PC-9 (cell line): ENCODE results near the gene ACYP2. TPM values are rescaled to one million over a fixed set of nuclear protein-coding genes. Genes with fewer than 3 reads are reported as not detected.
A peak's percentile ranks its signal among the peaks of the same experiment; 100 is the strongest.
"Not testable (repeated sequence)": the region's sequence is repeated elsewhere in the genome, so short reads cannot be mapped to it uniquely, and the experiment has no call there.

Source experiments
- Bru-seq: library from RNA; stranded (reverse); fragments of 400-500 nt; gene quantifications from one replicate; lab custom pipeline; 2021; lab: Mats Ljungman, UMichigan
- BruChase-seq, 2 experiments: library from RNA; stranded (reverse); fragments of 400-500 nt; gene quantifications; one replicate each; lab custom pipeline; 2021; lab: Mats Ljungman, UMichigan
- BruUV-seq: library from RNA; stranded (reverse); fragments of 400-500 nt; replicated peaks from 2 replicates; lab custom pipeline; 2021; lab: Mats Ljungman, UMichigan
- CTCF ChIA-PET: fragments of 300-600 bp; sonication (Branson Sonifier 250); formaldehyde crosslinking; loops from one replicate; lab custom pipeline; 2022; ENCODE audit warnings: antibody characterized with exemption; lab: Charles Lee
- POLR2A ChIA-PET: fragments of 300-600 bp; sonication (Branson Sonifier 250); formaldehyde crosslinking; loops from one replicate; lab custom pipeline; 2022; ENCODE audit warnings: antibody characterized with exemption; ENCODE audit not compliant: unreplicated experiment; lab: Charles Lee
- DNase-seq, 2 experiments: peaks; one replicate each; pipeline versions ENCODE4 v3.0.0 to v3.0.0-alpha.2; 2015 to 2022; ENCODE audit warnings: mixed read lengths in 1 of 2
- H2AFZ ChIP-seq: fragments of 200-600 bp; sonication (generic); 2 replicates; pipeline ENCODE4 v1.8.1; 2017; ENCODE audit warnings: antibody characterized with exemption
- H3F3A ChIP-seq: fragments of 200-600 bp; sonication (generic); 2 replicates; pipeline ENCODE4 v1.8.1; 2017; ENCODE audit warnings: antibody characterized with exemption, mild to moderate bottlenecking, low read depth; ENCODE audit not compliant: insufficient read depth
- H3K27ac ChIP-seq: fragments of 200-600 bp; sonication (generic); 2 replicates; pipeline ENCODE4 v1.6.1; 2016; ENCODE audit warnings: mixed run types
- H3K27me3 ChIP-seq: fragments of 200-600 bp; sonication (generic); 2 replicates; pipeline ENCODE4 v1.6.1; 2016; ENCODE audit warnings: low read depth, mixed run types; ENCODE audit not compliant: insufficient read depth
- H3K36me3 ChIP-seq: fragments of 200-600 bp; sonication (generic); 2 replicates; pipeline ENCODE4 v1.6.1; 2016; ENCODE audit warnings: low read depth, mixed run types
- H3K4me1 ChIP-seq: fragments of 200-600 bp; sonication (generic); replicated peaks from 2 replicates; pipeline ENCODE4 v1.6.1; 2016; ENCODE audit warnings: mixed run types; ENCODE audit not compliant: insufficient read depth
- H3K4me2 ChIP-seq: fragments of 200-600 bp; sonication (generic); 2 replicates; pipeline ENCODE4 v1.6.1; 2017; ENCODE audit warnings: mixed run types
- H3K4me3 ChIP-seq: fragments of 200-600 bp; sonication (generic); 2 replicates; pipeline ENCODE4 v1.6.1; 2016; ENCODE audit warnings: mixed run types
- H3K79me2 ChIP-seq: fragments of 200-600 bp; sonication (generic); 2 replicates; pipeline ENCODE4 v1.6.1; 2017; ENCODE audit warnings: low read depth, mixed run types
- H3K9me2 ChIP-seq: fragments of 200-600 bp; sonication (generic); 2 replicates; pipeline ENCODE4 v1.8.1; 2017; ENCODE audit warnings: mild to moderate bottlenecking; ENCODE audit not compliant: insufficient read depth
- H3K9me3 ChIP-seq: fragments of 200-600 bp; sonication (generic); 2 replicates; pipeline ENCODE4 v1.8.1; 2016; ENCODE audit warnings: low read depth; ENCODE audit not compliant: insufficient read depth
- H4K20me1 ChIP-seq: fragments of 200-600 bp; sonication (generic); 2 replicates; pipeline ENCODE4 v1.8.1; 2017; ENCODE audit not compliant: insufficient read depth
- CTCF ChIP-seq: fragments of 200-600 bp; sonication (generic); conservative IDR thresholded peaks from 2 replicates; pipeline ENCODE4 v1.6.1; 2017; ENCODE audit warnings: mixed run types, antibody characterized with exemption, mild to moderate bottlenecking, moderate library complexity
- EZH2 ChIP-seq: fragments of 200-600 bp; sonication (generic); IDR thresholded peaks from 2 replicates; pipeline ENCODE4 v1.8.0; 2017; ENCODE audit warnings: antibody characterized with exemption, low read depth
- intact Hi-C: fragments of 100-400 bp; cut with micrococcal nuclease; formaldehyde crosslinking; loops from one replicate; pipeline ENCODE4 v1.10.0; 2022; ENCODE audit not compliant: unreplicated experiment
- long read RNA-seq: library from polyadenylated mRNA; stranded (forward); transcript quantifications from one replicate; pipeline ENCODE4 v2.0.0, GENCODE V29; 2022
- total RNA-seq: library from RNA; stranded (reverse); gene quantifications from 2 replicates; pipeline ENCODE4 v1.2.3, GENCODE V29; 2021

Gene ACYP2
- total RNA-seq (23.9 and 25.9 TPM in 2 replicates), Bru-seq, nascent RNA (percentile 61 among the genes with signal in this experiment), BruChase-seq, experiment 1, labeled RNA remaining after a 2-hour chase (percentile 73 among the genes with signal in this experiment), BruChase-seq, experiment 2, labeled RNA remaining after a 6-hour chase (percentile 50 among the genes with signal in this experiment)
- long read RNA-seq, partial matches to known transcripts = 24 of 29 reads
- long read RNA-seq, other reads (novel, unspliced or antisense) = 4 of 29 reads

- Histone ChIP-seq H4K20me1 (no peaks in the 10 kb centered on the region), H3K79me2 (peaks cover 4% of the 10 kb centered on the region; the same call in 1 of the 2 replicates), H3K4me1 (peaks cover 6% of the 10 kb centered on the region), H3K4me3 (peak within 1 kb of the TSS; percentile 79), H2AFZ (peak within 1 kb of the TSS; percentile 93), H3K9me2 (no peaks in the 10 kb centered on the region), H3K36me3 (no peaks in the 10 kb centered on the region), H3K27me3 (no peaks in the 10 kb centered on the region), H3K4me2 (peak within 1 kb of the TSS; percentile 88), H3F3A (peaks cover 20% of the 10 kb centered on the region), H3K9me3 (peaks cover 8% of the 10 kb centered on the region), H3K27ac (peak within 1 kb of the TSS; percentile 96)
- intact Hi-C loops = loop anchor here (5.0 to 10.0 kb wide), 2 partner anchors 339 to 407 kb away; partner anchors contain the start of gene SPTBN1
- DNase-seq = peak; percentile 91 to 97
- POLR2A ChIA-PET = interaction anchor here (0.6 to 0.7 kb wide), 3 partner anchors 86 to 608 kb away, joined by 3 to 5 read pairs (median 3); no protein-coding TSS in a partner anchor
- CTCF ChIA-PET = interaction anchor here (0.5 to 0.7 kb wide), 3 partner anchors 57 to 407 kb away, joined by 4 to 6 read pairs (median 5); no protein-coding TSS in a partner anchor
- TF ChIP-seq CTCF = peak; percentile 55
- TF ChIP-seq EZH2 = no peak
- BruUV-seq = TSS peak; percentile 92
These were observed at the start of gene ACYP2 for GRCh38 chr2:54115284-54116137. TSS of gene ACYP2 (plus strand) at chr2:54115615.

- no peak for DNase-seq
- ChIA-PET POLR2A (no interaction called here), CTCF (no interaction called here)
- Histone ChIP-seq H3F3A (peaks cover 2% of the 10 kb centered on the region; the same call in 1 of the 2 replicates), H3K27ac (no peak overlapping the region), H3K4me3 (no peak overlapping the region), H3K4me2 (no peak overlapping the region), H3K9me2 (no peaks in the 10 kb centered on the region; the same call in 1 of the 2 replicates), H2AFZ (no peak overlapping the region), H4K20me1 (no peaks in the 10 kb centered on the region), H3K27me3 (no peaks in the 10 kb centered on the region), H3K4me1 (no peaks in the 10 kb centered on the region; the same call in 1 of the 2 replicates), H3K36me3 (no peaks in the 10 kb centered on the region), H3K9me3 (no peaks in the 10 kb centered on the region), H3K79me2 (no peaks in the 10 kb centered on the region)
- TF ChIP-seq EZH2 (no peak), CTCF (no peak)
- intact Hi-C loops = no loop called here
- no TSS peak for BruUV-seq
These were observed 49.5 kb upstream of the ACYP2 start for GRCh38 chr2:54065891-54066290.

GRCh38 chr2:54067851-54068375 is 47.5 kb upstream of the ACYP2 start:
- H3K4me2 ChIP-seq = no peak overlapping the region
- peaks cover 3% of the 10 kb centered on the region for H3K9me3 ChIP-seq
- no peak overlapping the region for H2AFZ ChIP-seq
- H3K4me3 ChIP-seq = no peak overlapping the region
- peaks cover 6% of the 10 kb centered on the region; the same call in 1 of the 2 replicates for H3F3A ChIP-seq
- CTCF ChIA-PET = no interaction called here
- POLR2A ChIA-PET = no interaction called here
- no peaks in the 10 kb centered on the region for H4K20me1 ChIP-seq
- no peaks in the 10 kb centered on the region for H3K79me2 ChIP-seq
- no peak for DNase-seq
- no peaks in the 10 kb centered on the region for H3K27me3 ChIP-seq
- no peaks in the 10 kb centered on the region for H3K36me3 ChIP-seq
- TF ChIP-seq CTCF = no peak
- TF ChIP-seq EZH2 = no peak
- H3K27ac ChIP-seq = no peak overlapping the region
- BruUV-seq = no TSS peak
- H3K9me2 ChIP-seq = no peaks in the 10 kb centered on the region; the same call in 1 of the 2 replicates
- no peaks in the 10 kb centered on the region; the same call in 1 of the 2 replicates for H3K4me1 ChIP-seq
- intact Hi-C loops = no loop called here

DNA sequence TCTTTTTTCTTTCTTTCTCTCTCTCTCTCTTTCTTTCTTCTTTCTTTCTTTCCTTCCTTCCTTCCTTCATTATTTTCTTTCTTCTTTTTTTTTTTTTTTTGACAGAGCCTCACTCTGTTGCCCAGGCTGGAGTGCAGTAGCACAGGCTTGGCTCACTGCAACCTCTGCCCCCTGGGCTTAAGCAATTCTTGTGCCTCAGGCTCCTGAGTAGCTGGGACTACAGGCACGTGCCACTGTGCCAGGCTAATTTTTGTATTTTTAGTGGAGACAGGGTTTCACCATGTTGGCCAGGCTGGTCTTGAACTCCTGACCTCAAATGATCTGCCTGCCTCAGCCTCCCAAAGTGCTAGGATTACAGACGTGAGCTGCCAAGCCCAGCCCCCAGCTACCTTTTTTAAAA is 42.9 kb upstream of the ACYP2 start:
- H3K4me3 ChIP-seq, H2AFZ ChIP-seq, H3K9me2 ChIP-seq, intact Hi-C loops, H3K27me3 ChIP-seq, H3K79me2 ChIP-seq, H4K20me1 ChIP-seq, DNase-seq, BruUV-seq, H3K4me2 ChIP-seq, H3K4me1 ChIP-seq, CTCF ChIA-PET, H3K27ac ChIP-seq, H3K36me3 ChIP-seq: not testable (repeated sequence)
- POLR2A ChIA-PET = interaction anchor here (0.6 kb wide), 1 partner anchor 365 kb away, joined by 3 read pairs; no protein-coding TSS in a partner anchor
- Histone ChIP-seq H3K9me3 (peaks cover 16% of the 10 kb centered on the region), H3F3A (peaks cover 16% of the 10 kb centered on the region; the same call in 1 of the 2 replicates)
